GM23248 (cell line): ENCODE data around the gene SWAP70. TPM values are rescaled to one million over a fixed set of nuclear protein-coding genes. Genes with fewer than 3 reads are reported as not detected.

Experiments
- DNase-seq: peaks from one replicate; pipeline ENCODE4 v3.0.0-alpha.2; 2015
- H2AFZ ChIP-seq: fragments of 200-600 bp; sonication (generic); 2 replicates; pipeline ENCODE4 v1.6.1; 2016; ENCODE audit warnings: antibody characterized with exemption
- H3F3A ChIP-seq: fragments of 200-600 bp; sonication (generic); 2 replicates; pipeline ENCODE4 v1.6.1; 2016; ENCODE audit warnings: mild to moderate bottlenecking, antibody characterized with exemption, mixed run types; ENCODE audit not compliant: insufficient read depth
- H3K27ac ChIP-seq: fragments of 200-600 bp; sonication (generic); 2 replicates; pipeline ENCODE4 v1.5.1; 2016; ENCODE audit warnings: mild to moderate bottlenecking
- H3K27me3 ChIP-seq: fragments of 200-600 bp; sonication (generic); replicated peaks from 2 replicates; pipeline ENCODE4 v1.6.1; 2016; ENCODE audit warnings: mild to moderate bottlenecking; ENCODE audit not compliant: insufficient read depth
- H3K36me3 ChIP-seq: fragments of 200-600 bp; sonication (generic); 2 replicates; pipeline ENCODE4 v1.6.1; 2016; ENCODE audit warnings: low read depth, mild to moderate bottlenecking
- H3K4me1 ChIP-seq: fragments of 200-600 bp; sonication (generic); 2 replicates; pipeline ENCODE4 v1.6.1; 2016; ENCODE audit warnings: mild to moderate bottlenecking; ENCODE audit not compliant: insufficient read depth
- H3K4me2 ChIP-seq: fragments of 200-600 bp; sonication (generic); one replicate; pipeline ENCODE4 v1.6.1; 2016; ENCODE audit warnings: mild to moderate bottlenecking; ENCODE audit not compliant: unreplicated experiment
- H3K4me3 ChIP-seq: fragments of 200-600 bp; sonication (generic); 2 replicates; pipeline ENCODE4 v1.5.1; 2016; ENCODE audit warnings: mild to moderate bottlenecking
- H3K79me2 ChIP-seq: fragments of 200-600 bp; sonication (generic); 2 replicates; pipeline ENCODE4 v1.6.1; 2016; ENCODE audit warnings: mild to moderate bottlenecking; ENCODE audit not compliant: insufficient read depth
- H3K9ac ChIP-seq: fragments of 200-600 bp; sonication (generic); 2 replicates; pipeline ENCODE4 v1.6.1; 2016; ENCODE audit warnings: mild to moderate bottlenecking
- H3K9me2 ChIP-seq: fragments of 200-600 bp; sonication (generic); 2 replicates; pipeline ENCODE4 v1.6.1; 2016; ENCODE audit warnings: mixed run types, mild to moderate bottlenecking, moderate library complexity; ENCODE audit not compliant: insufficient read depth
- H3K9me3 ChIP-seq: fragments of 200-600 bp; sonication (generic); one replicate; pipeline ENCODE4 v1.6.1; 2017; ENCODE audit warnings: low read depth
- H4K20me1 ChIP-seq: fragments of 200-600 bp; sonication (generic); 2 replicates; pipeline ENCODE4 v1.6.0; 2016; ENCODE audit not compliant: insufficient read depth
- EZH2 ChIP-seq: fragments of 200-600 bp; sonication (generic); IDR thresholded peaks from 2 replicates; pipeline ENCODE4 v1.6.1; 2018; ENCODE audit warnings: antibody characterized with exemption, mild to moderate bottlenecking; ENCODE audit not compliant: insufficient read depth, poor library complexity, severe bottlenecking
- EZH2phosphoT487 ChIP-seq: fragments of 200-600 bp; sonication (generic); IDR thresholded peaks from 2 replicates; pipeline ENCODE4 v1.6.1; 2018; ENCODE audit warnings: antibody characterized with exemption, moderate library complexity, mild to moderate bottlenecking, low read depth; ENCODE audit not compliant: insufficient read depth
- WGBS, 2 experiments: methylation state at CpG; one replicate each; pipeline ENCODE4 v1.1.6; 2015 to 2017; ENCODE audit warnings: low lambda C conversion rate in 2 of 2, low coverage in 1 of 2; ENCODE audit errors: missing lambda C conversion rate in 2 of 2; 5-methylcytosine and 5-hydroxymethylcytosine counted together
- in situ Hi-C: fragments of 300-500 bp; cut with MboI; formaldehyde crosslinking; loops from 2 replicates; pipeline ENCODE4 v1.15.0; 2020
- polyA plus RNA-seq: library from polyadenylated mRNA; unstranded; fragments of >200 nt; fragmentation: Nextera tagmentation; extraction: Ambion mirVana; gene quantifications from 2 replicates; pipeline ENCODE4 v1.2.1, GENCODE V29; 2016
- total RNA-seq: library from RNA; depleted of rRNA; stranded (reverse); fragments of >200 nt; shearing (Covaris generic); gene quantifications from 2 replicates; pipeline ENCODE4 v1.2.3, GENCODE V29; 2014

Gene SWAP70
- total and polyA plus RNA-seq, 2 experiments from 2014 or later, result 46.4 to 73.3 TPM

- Histone ChIP-seq H3K4me2 (no peak overlapping the region), H3K4me3 (no peak overlapping the region), H2AFZ (no peak overlapping the region), H3K79me2 (peaks cover 45% of the 10 kb centered on the region), H3K36me3 (0 out of 2 replicates have a peak, but pooled peaks cover 3% of the 10 kb centered on the region), H3K9me2 (no peaks in the 10 kb centered on the region), H3K9ac (no peak overlapping the region), H3K9me3 (no peaks in the 10 kb centered on the region), H3K27ac (no peak overlapping the region), H3F3A (no peaks in the 10 kb centered on the region), H3K4me1 (peaks cover 4% of the 10 kb centered on the region; the same call in 1 of the 2 replicates), H3K27me3 (no peaks in the 10 kb centered on the region), H4K20me1 (no peaks in the 10 kb centered on the region)
- DNase-seq, result no peak
- whole genome bisulfite sequencing, 2 experiments, result 46 to 64% methylated on average over 3 of the region's 3 CpGs
- TF ChIP-seq EZH2phosphoT487, result no peak
- no peak for TF ChIP-seq EZH2
- in situ Hi-C loops, result no loop called here
These were observed 1.6 kb upstream of the SWAP70 start for GRCh38 chr11:9662273-9662672.

- H3F3A ChIP-seq, result peaks cover 10% of the 10 kb centered on the region; the same call in 1 of the 2 replicates
- no peaks in the 10 kb centered on the region for H3K27me3 ChIP-seq
- H4K20me1 ChIP-seq, result no peaks in the 10 kb centered on the region
- H3K9me2 ChIP-seq, result no peaks in the 10 kb centered on the region
- DNase-seq, result peak; percentile 78
- H3K4me1 ChIP-seq, result peaks cover 8% of the 10 kb centered on the region
- H2AFZ ChIP-seq, result peak overlapping the region; percentile 90
- peak overlapping the region; percentile 84 for H3K27ac ChIP-seq
- TF ChIP-seq EZH2phosphoT487 (no peak), EZH2 (no peak)
- no peaks in the 10 kb centered on the region for H3K9me3 ChIP-seq
- in situ Hi-C loops, result no loop called here
- peak overlapping the region; percentile 84 for H3K4me3 ChIP-seq
- peaks cover 68% of the 10 kb centered on the region for H3K79me2 ChIP-seq
- WGBS, 2 experiments, result 1% methylated on average over 40 to 42 of the region's 43 CpGs
- H3K4me2 ChIP-seq, result peak overlapping the region; percentile 76
- H3K9ac ChIP-seq, result peak overlapping the region; percentile 88
- H3K36me3 ChIP-seq, result 0 out of 2 replicates have a peak, but pooled peaks cover 3% of the 10 kb centered on the region
These were observed 647 bp downstream of the SWAP70 start for GRCh38 chr11:9664276-9665171.

DNA sequence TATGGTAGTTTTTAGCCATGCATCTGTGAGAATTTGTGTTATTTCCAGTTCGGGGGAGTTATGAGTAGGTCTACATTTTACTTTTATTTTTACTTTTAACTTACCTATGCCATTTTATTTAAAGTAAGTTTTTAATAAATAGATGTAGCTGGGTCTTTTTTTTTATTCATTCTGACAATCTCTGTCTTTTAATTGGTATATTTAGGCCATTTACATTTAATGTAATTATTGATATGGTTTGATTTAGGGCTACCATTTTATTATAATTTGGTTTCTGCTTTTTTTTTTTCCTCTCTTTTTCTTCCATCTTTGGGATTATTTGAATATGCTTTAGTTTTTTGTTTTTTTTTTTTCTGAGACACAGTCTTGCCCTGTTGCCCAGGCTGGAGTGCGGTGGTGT, 1.9 kb downstream of the SWAP70 start:
- Histone ChIP-seq H2AFZ (no peak overlapping the region), H3K36me3 (0 out of 2 replicates have a peak, but pooled peaks cover 3% of the 10 kb centered on the region), H3K9ac (no peak overlapping the region), H3K9me2 (no peaks in the 10 kb centered on the region), H3K9me3 (no peaks in the 10 kb centered on the region), H3F3A (peaks cover 10% of the 10 kb centered on the region), H3K4me2 (peak overlapping the region; percentile 76), H3K27me3 (no peaks in the 10 kb centered on the region), H3K4me1 (peaks cover 8% of the 10 kb centered on the region), H3K4me3 (peak overlapping the region; percentile 84), H3K79me2 (peaks cover 80% of the 10 kb centered on the region), H4K20me1 (no peaks in the 10 kb centered on the region), H3K27ac (no peak overlapping the region)
- 91 to 98% methylated on average over 2 of the region's 2 CpGs for WGBS, 2 experiments
- in situ Hi-C loops, result no loop called here
- TF ChIP-seq EZH2, result no peak
- TF ChIP-seq EZH2phosphoT487, result no peak
- no peak for DNase-seq

GRCh38 chr11:9669954-9670353, 6.1 kb downstream of the SWAP70 start:
- Histone ChIP-seq H3K36me3 (0 out of 2 replicates have a peak, but pooled peaks cover 10% of the 10 kb centered on the region), H3K4me1 (peaks cover 7% of the 10 kb centered on the region; the same call in 1 of the 2 replicates), H3K9ac (no peak overlapping the region), H3K27me3 (no peaks in the 10 kb centered on the region), H3K9me2 (no peaks in the 10 kb centered on the region), H3K4me2 (no peak overlapping the region), H3K79me2 (peaks cover 89% of the 10 kb centered on the region), H3K4me3 (no peak overlapping the region), H2AFZ (no peak overlapping the region), H3K27ac (no peak overlapping the region), H4K20me1 (no peaks in the 10 kb centered on the region), H3F3A (peaks cover 10% of the 10 kb centered on the region), H3K9me3 (no peaks in the 10 kb centered on the region)
- TF ChIP-seq EZH2phosphoT487 (no peak), EZH2 (no peak)
- WGBS, 2 experiments, result 94 to 97% methylated on average over 6 of the region's 6 CpGs
- in situ Hi-C loops, result no loop called here
- no peak for DNase-seq
